Activated naive CD8-positive, alpha-beta T cell (primary cell): ENCODE results near the gene DUS3L.
A peak's percentile ranks its signal among the peaks of the same experiment; 100 is the strongest.

Experiments used
- H3K27ac Mint-ChIP-seq: one replicate; pipeline ENCODE4 v1.8.0; 2021; ENCODE audit warnings: mixed read lengths
- H3K27me3 Mint-ChIP-seq: one replicate; pipeline ENCODE4 v1.8.0; 2021; ENCODE audit warnings: mixed read lengths
- H3K36me3 Mint-ChIP-seq: one replicate; pipeline ENCODE4 v1.8.0; 2021; ENCODE audit warnings: mixed read lengths
- H3K4me1 Mint-ChIP-seq: one replicate; pipeline ENCODE4 v1.8.0; 2021; ENCODE audit warnings: low read depth, mixed read lengths
- H3K4me3 Mint-ChIP-seq: one replicate; pipeline ENCODE4 v1.8.0; 2021; ENCODE audit warnings: mild to moderate bottlenecking, mixed read lengths
- H3K9me3 Mint-ChIP-seq: one replicate; pipeline ENCODE4 v1.8.0; 2021; ENCODE audit warnings: low read depth, mixed read lengths

The DUS3L gene, protein sequence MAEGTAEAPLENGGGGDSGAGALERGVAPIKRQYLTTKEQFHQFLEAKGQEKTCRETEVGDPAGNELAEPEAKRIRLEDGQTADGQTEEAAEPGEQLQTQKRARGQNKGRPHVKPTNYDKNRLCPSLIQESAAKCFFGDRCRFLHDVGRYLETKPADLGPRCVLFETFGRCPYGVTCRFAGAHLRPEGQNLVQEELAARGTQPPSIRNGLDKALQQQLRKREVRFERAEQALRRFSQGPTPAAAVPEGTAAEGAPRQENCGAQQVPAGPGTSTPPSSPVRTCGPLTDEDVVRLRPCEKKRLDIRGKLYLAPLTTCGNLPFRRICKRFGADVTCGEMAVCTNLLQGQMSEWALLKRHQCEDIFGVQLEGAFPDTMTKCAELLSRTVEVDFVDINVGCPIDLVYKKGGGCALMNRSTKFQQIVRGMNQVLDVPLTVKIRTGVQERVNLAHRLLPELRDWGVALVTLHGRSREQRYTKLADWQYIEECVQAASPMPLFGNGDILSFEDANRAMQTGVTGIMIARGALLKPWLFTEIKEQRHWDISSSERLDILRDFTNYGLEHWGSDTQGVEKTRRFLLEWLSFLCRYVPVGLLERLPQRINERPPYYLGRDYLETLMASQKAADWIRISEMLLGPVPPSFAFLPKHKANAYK

DNA sequence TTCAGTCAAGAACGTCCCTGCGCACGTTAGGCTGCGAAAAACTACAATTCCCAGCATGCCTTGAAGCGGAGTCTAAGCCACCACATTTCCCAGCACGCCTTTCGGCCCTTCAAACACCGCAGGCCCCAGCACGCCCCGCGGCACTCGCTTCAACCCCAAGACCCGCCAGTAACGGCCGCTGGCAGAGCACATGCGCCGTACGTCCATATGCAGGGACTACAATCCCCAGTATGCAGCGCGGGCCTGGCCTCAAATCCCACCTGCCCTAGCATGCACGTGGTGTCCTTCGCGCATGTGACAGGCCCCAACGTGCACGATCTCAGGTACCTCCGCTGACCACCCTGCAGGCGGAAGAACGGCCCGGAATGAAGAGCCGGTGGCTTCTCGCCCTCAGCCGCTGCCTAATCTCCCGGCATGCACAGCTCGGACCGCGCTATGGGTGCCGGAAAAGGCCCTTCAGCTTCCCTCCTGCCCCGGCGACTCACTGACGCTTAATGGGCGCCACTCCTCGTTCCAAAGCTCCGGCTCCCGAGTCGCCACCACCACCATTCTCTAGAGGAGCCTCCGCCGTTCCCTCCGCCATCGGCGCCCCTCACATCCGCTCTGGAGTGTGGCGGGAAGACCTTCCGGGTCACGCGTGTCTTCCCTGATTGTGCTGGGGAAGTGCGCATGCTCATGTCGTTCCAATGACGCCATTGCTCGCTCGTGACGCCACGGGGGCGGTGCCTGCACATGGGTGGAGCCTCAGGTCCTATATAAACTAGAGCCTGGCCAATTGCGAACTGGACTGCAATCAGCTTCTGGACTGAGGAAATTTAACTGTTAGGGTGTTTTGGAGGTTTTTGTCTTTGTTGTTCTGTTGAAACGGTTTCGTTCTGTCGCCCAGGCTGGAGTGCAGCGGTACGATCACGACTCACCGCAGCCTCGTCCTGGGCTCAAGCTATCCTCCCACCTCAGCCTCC lies at the start of gene DUS3L:
TSS of gene DUS3L (minus strand) at position 605 of the 962 bp plus-strand sequence. CDS start at position 583, 22 bp downstream.
- peak within 1 kb of the TSS; percentile 100 for H3K4me3 Mint-ChIP-seq
- H3K27ac Mint-ChIP-seq: peak within 1 kb of the TSS; percentile 100
- H3K4me1 Mint-ChIP-seq: peaks cover 15% of the 10 kb centered on the region
- H3K36me3 Mint-ChIP-seq: peaks cover 6% of the 10 kb centered on the region
- H3K9me3 Mint-ChIP-seq: no peaks in the 10 kb centered on the region
- H3K27me3 Mint-ChIP-seq: no peaks in the 10 kb centered on the region

DNA sequence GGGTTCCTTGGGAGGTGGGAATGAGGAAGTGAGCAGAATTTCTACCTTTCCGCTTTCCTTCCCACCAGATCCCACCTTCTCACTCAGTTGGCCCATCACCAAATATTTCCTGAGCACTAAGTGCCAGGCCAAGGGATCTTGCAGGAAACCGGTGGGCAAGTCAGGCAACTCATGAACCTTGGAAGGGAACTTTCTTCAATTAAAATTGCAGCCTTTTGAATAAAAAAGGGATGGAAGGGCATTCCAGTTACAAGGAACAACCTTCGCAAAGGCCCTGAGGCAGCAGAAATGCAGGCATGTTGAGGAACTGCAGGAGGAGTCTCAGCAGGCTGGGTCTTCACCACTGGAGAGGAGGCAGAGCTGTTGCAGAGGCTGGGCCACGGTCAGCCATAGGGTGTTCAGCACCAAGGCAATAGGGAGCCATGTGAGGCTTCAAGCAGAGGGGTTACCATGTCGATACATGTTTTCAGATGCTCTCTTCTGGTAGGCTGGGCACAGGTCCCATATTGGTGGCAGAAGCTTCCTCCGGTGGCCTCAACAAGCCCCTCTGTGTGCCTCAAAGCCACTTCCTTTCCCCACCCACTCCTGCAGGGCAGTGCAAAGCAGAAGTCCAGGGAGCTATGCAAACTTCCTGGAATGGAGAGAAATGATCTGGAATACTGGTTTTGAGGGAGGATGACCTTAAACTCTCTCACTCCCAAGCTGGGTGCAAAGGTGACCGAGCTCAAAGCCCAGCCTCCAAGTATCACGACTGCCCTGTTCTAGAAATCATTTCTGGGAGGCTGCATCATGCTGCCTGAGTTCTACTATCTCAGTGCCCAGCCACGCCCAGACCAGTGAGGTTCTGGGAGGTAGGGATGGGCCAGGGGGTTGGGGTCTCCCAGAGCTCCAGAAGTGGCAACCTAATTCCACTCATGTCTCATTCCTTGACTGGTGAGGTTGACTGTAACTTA lies 48.4 kb upstream of the DUS3L start, which contains the start of gene FUT6:
TSS of gene FUT6 (minus strand) at position 638 of the 953 bp plus-strand sequence. CDS start 7,135 bp downstream, outside the sequence.
- Mint-ChIP-seq H3K27me3 (no peaks in the 10 kb centered on the region), H3K36me3 (no peaks in the 10 kb centered on the region), H3K27ac (no peak within 1 kb of the TSS), H3K9me3 (no peaks in the 10 kb centered on the region), H3K4me3 (no peak within 1 kb of the TSS), H3K4me1 (peaks cover 8% of the 10 kb centered on the region)

DNA sequence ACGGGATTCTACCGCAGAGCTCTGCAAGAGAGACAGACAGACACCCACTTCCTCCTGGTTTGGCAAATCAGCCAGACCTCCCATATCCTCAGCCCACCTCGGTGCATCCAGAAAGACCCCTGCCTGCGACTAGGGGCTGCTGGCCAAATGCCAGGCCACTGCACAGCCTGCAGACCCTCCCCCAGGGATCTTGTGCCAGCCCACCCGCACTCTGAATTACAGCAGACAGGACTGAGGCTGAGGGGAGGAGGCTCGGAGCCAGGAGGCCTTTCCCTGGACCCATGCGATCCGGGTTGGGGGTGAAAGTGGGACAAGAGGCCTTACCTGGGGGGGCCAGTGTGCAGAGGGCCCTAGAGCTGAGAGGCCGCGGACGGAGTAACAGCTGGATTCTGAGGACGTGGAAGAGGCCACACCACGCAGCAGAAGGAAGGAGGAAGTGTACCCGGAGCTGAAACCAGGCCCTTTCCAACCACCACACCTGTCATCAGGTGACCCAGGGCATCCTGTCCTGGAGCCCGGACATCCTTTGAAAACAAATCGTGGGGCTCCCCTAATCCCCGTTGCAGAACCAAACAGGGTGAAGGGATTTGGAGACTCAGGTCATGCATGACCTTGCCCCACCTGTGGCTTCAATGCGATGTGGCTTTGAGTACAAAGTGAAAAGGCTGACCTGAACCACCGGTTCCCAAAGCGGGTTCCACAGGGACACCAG lies 47.5 kb upstream of the DUS3L start:
- Mint-ChIP-seq H3K27ac (no peak overlapping the region), H3K36me3 (no peaks in the 10 kb centered on the region), H3K4me3 (no peak overlapping the region), H3K9me3 (no peaks in the 10 kb centered on the region), H3K27me3 (no peaks in the 10 kb centered on the region), H3K4me1 (peaks cover 8% of the 10 kb centered on the region)

DNA sequence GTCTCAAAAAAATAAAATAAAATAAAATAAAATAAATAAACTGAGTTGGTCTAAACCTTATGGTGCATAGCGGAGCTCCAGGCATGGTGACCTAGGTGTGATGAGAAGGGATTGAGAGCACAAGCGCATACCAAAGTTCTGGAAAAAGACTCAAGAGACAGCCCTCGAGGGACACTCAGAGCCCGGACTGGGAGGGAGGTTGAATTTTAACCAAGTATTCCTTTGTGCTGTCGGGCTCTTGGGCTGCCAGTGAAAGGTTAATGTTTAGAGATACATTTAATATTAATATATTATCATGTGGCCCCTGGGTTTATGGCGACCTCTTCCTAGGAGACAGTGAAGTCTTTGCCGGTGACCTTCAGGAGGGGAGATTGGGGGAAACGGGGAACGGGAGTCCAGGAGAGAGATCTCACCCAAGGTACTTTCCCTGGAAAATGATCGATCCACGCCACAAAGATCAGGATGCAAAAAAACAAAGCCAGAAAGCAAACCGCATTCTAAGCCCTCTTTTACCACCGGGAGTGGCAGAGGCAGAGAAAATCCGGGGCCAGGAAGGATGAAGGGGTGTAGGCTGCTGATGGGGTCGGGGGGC lies 46.9 kb upstream of the DUS3L start:
- H3K27me3 Mint-ChIP-seq: no peaks in the 10 kb centered on the region
- no peak overlapping the region for H3K4me3 Mint-ChIP-seq
- no peaks in the 10 kb centered on the region for H3K9me3 Mint-ChIP-seq
- peaks cover 8% of the 10 kb centered on the region for H3K4me1 Mint-ChIP-seq
- H3K27ac Mint-ChIP-seq: no peak overlapping the region
- H3K36me3 Mint-ChIP-seq: no peaks in the 10 kb centered on the region

DNA sequence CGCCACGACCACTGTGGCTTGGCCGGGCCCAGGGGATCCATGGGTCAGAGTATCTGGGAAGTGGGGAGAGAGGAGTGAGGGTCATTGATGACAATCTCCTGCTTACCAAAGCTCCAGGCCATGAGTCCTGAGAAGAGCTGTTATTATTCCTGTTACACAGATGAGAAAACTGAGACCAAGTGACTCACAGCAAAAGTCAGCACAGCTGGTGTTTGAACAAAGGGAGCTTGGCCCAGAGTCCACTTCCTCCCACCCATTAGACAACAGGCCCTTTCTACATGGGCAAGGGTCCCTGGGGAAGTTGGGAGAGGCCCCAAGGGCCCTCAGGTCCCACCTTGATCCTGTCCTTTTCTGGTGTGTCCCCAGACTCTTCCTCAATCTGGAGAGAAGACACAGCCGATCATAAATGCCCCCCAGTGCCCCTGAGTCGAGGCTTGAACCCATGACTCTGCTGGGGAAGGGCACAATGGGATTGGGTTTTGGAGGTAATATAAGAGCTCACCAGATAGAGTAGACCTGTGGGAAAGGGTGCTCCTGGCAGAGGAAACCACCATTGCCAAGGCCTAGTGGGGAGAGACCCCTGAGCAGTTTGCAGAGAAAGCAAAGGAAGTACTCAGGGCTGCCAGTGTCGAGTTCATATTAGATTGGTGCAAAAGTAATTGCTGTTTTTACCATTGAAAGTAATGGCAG lies 41.7 kb upstream of the DUS3L start:
- no peak overlapping the region for H3K4me3 Mint-ChIP-seq
- H3K27ac Mint-ChIP-seq: no peak overlapping the region
- peaks cover 3% of the 10 kb centered on the region for H3K4me1 Mint-ChIP-seq
- no peaks in the 10 kb centered on the region for H3K27me3 Mint-ChIP-seq
- H3K36me3 Mint-ChIP-seq: no peaks in the 10 kb centered on the region
- H3K9me3 Mint-ChIP-seq: no peaks in the 10 kb centered on the region

DNA sequence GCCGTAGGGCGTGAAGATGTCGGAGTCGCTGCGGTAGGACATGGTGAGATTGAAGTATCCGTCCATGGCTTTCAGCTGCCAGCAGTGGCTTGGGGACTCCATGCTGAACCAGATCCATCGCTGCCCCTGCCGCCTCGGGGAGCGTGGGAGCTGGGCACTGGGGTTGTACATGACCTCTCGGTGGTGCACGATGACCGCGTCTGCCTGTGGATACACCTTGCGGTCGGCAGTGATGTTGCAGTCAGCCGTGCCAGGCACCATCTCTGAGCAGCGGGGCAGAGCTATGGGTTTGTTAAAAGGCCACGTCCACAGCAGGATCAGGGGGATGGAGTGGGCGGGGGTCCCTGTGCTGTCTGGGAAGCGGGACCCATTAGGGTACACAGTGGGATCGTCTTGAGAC lies 41.1 kb upstream of the DUS3L start:
- H3K36me3 Mint-ChIP-seq: no peaks in the 10 kb centered on the region
- H3K4me1 Mint-ChIP-seq: peaks cover 3% of the 10 kb centered on the region
- H3K9me3 Mint-ChIP-seq: no peaks in the 10 kb centered on the region
- H3K27ac Mint-ChIP-seq: no peak overlapping the region
- no peaks in the 10 kb centered on the region for H3K27me3 Mint-ChIP-seq
- H3K4me3 Mint-ChIP-seq: no peak overlapping the region

DNA sequence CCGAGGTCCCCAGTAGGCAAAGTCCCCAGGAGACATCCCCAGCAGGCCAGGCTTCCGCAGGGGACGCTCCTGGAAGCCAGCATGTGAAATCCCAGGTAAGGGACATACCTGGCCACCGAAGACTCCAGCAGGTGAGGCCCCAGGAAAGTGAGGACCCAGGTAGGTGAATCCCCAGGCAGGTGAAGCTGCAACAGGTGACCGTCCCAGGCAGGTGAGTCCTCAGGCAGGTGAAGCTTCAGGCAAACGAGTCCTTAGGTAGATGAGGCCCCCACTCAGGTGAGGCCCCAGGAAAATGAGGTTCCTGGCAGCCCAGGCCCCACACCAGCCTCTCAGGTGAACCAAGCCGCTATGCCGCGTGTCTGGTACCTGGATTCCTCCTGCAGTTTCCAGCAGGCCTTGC lies 40.2 kb upstream of the DUS3L start:
- peaks cover 9% of the 10 kb centered on the region for H3K4me1 Mint-ChIP-seq
- no peak overlapping the region for H3K27ac Mint-ChIP-seq
- no peak overlapping the region for H3K4me3 Mint-ChIP-seq
- no peaks in the 10 kb centered on the region for H3K36me3 Mint-ChIP-seq
- H3K27me3 Mint-ChIP-seq: no peaks in the 10 kb centered on the region
- no peaks in the 10 kb centered on the region for H3K9me3 Mint-ChIP-seq

DNA sequence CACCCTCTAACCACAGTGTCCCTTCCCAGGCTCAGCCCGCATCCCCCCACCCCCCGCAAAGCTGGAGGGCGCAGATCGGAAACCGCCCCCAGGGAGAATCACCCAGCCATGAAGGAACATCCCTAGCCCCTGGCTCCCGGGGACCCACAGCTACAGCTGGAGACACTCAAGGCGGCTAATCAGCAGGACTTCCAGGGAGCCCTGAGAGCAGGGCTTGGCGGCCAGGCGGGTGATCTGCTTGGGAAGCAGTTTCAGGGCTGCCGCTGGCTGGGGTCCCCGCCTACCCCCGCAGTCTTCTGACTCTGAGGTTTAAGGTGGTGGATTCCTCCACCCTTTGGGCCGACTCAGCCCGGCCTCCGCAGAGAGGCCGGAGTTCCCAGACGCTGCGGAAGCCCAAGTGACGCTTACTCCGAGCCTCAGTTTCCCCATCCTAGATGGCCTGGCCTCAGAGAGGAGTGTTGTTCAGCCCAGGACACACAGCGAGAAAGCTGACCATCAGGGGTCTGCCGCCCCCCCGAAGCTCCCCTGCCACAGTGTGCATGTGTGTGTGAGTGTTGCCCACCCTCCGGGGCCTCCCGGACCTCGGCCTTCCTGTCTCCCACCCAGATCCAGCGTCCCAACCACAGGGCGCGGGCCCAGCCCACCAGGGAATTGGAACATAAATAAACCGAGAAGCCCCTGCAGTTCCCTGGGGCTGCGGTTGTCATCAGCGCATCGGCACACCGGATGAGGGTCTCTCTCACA lies 38.8 kb upstream of the DUS3L start:
- H3K4me3 Mint-ChIP-seq: peak overlapping the region; percentile 68

DNA sequence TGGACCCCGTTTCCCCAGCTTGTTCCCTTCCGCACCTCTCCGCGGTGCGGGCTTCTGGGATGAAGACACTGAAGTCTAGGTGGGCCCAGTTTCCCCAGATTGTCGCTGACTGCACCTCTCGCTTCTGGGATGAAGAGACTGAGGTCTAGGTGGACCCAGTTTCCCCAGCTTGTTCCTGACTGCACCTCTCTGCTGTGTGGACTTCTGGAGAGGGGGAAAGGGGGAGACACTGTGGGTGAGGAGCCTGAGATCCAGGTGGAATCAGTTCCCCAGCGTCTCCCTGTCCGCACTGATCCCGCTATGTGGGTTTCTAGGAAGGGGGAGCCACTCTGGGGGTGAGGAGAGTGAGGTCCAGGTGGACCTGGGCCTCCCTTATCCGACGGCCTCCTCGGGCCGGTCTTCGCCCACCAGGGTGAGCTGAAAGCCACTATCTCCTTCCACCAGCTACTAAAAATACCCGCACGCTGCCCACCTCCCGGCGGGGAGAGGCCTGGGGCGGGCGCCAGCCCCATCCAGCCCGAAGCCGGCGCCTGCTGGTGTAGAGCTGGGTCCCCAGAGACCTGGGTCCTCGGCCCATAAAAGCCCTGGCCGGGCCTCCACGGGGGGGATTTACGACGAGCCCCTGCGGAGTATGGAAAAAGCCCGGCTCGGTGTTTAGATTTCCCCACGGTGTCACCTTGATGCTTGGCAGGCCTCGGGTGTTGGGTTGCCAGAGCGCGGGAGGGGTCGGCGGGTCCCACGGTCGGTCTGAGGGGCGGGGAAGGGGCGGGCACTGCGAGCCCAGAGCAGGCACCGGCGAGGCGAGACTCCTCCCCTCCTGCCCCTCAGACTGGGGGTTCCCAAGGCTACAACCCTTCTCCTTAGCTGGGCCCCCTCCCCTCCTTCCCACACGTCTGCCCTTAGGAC lies 38.0 kb upstream of the DUS3L start:
- Mint-ChIP-seq H3K36me3 (no peaks in the 10 kb centered on the region), H3K4me3 (peak overlapping the region; percentile 97), H3K27me3 (no peaks in the 10 kb centered on the region), H3K9me3 (no peaks in the 10 kb centered on the region), H3K4me1 (peaks cover 9% of the 10 kb centered on the region), H3K27ac (peak overlapping the region; percentile 98)

More for the DNA sequence above, 38.8 kb upstream of the DUS3L start:
- Mint-ChIP-seq H3K36me3 (no peaks in the 10 kb centered on the region), H3K27me3 (no peaks in the 10 kb centered on the region), H3K27ac (no peak overlapping the region), H3K4me1 (peaks cover 9% of the 10 kb centered on the region), H3K9me3 (no peaks in the 10 kb centered on the region)

DNA sequence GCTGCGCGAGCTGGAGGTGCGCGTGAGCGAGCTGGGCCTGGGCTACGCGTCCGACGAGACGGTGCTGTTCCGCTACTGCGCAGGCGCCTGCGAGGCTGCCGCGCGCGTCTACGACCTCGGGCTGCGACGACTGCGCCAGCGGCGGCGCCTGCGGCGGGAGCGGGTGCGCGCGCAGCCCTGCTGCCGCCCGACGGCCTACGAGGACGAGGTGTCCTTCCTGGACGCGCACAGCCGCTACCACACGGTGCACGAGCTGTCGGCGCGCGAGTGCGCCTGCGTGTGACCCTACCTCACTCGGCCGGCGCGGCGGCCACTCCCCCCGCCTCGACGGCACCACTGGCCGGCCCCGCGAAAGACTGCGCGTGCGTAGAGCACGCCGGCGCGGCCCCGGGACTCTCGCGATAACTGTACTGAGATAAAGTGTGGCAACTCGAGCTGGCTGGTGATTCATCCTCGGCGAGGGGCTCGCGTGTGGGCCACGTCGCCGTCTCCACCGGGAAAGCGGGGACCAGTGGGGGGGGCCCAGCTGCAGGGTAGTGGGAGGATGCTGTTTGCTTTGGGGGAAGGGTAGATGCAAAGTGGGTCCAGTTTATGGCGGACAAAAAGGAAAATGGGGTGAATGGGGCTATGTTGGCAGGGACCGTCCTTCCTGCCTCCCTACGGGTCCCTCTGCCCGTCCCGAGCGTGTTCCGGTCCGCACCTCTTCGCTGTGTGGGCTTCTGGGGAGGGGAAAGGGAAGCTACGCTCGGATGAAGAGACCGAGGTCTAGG lies 37.1 kb upstream of the DUS3L start:
- H3K27me3 Mint-ChIP-seq: no peaks in the 10 kb centered on the region
- H3K27ac Mint-ChIP-seq: peak overlapping the region; percentile 98
- H3K36me3 Mint-ChIP-seq: no peaks in the 10 kb centered on the region
- peak overlapping the region; percentile 97 for H3K4me3 Mint-ChIP-seq
- H3K4me1 Mint-ChIP-seq: peaks cover 9% of the 10 kb centered on the region
- H3K9me3 Mint-ChIP-seq: no peaks in the 10 kb centered on the region

DNA sequence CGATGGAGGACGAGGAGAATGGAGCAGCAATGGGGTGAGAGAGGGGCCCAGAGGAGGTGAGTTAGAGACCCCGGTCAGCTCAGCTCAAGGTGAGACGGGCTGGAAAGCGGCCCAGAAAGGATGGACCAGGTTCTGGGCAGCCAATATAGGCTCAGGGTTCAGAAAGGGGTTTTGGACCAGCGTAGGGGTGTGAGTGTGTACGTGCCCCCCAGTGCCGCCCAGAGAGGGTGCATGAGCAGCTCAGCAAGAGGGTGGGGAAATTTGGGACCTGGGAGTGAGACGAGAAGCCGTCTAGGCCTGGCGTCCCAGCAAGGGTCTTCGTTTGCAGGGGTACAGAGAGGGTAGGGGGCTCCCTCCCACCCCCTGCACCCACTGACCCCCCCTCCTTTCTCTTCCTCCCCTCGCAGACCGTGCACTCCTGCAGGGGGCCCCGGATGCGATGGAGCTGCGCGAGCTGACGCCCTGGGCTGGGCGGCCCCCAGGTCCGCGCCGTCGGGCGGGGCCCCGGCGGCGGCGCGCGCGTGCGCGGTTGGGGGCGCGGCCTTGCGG lies 36.5 kb upstream of the DUS3L start:
- no peaks in the 10 kb centered on the region for H3K9me3 Mint-ChIP-seq
- H3K27me3 Mint-ChIP-seq: no peaks in the 10 kb centered on the region
- peak overlapping the region; percentile 81 for H3K4me3 Mint-ChIP-seq
- peak overlapping the region; percentile 86 for H3K27ac Mint-ChIP-seq
- peaks cover 9% of the 10 kb centered on the region for H3K4me1 Mint-ChIP-seq
- H3K36me3 Mint-ChIP-seq: no peaks in the 10 kb centered on the region
